Upper lobe of left lung (tissue), 4 donors: Measurements from ENCODE around the gene PDAP1.
"Not testable (repeated sequence)": the region's sequence is repeated elsewhere in the genome, so short reads cannot be mapped to it uniquely, and the experiment has no call there.

ENCODE experiments used
- EP300 ChIP-seq, 4 donors: sonication (generic); formaldehyde crosslinking; IDR thresholded peaks; one replicate each; pipeline ENCODE4 v1.5.1; 2017; ENCODE audit warnings: antibody characterized with exemption in 4 of 4, control low read depth in 2 of 4
- POLR2A ChIP-seq, 4 donors: fragments of 450-650 bp; IDR thresholded peaks; one replicate each; pipeline ENCODE4 v1.5.1; 2016 to 2017; ENCODE audit warnings: antibody characterized with exemption in 4 of 4, mild to moderate bottlenecking in 2 of 4
- POLR2AphosphoS5 ChIP-seq, 2 donors: sonication (generic); formaldehyde crosslinking; IDR thresholded peaks; one replicate each; pipeline ENCODE4 v1.5.1; 2017; ENCODE audit warnings: antibody characterized with exemption in 2 of 2
- TF ChIP-seq, protein P1 (sequence below), 6 experiments: fragments of 450-650 bp in 4 of 6; fragments of 200-600 bp in 2 of 6; sonication (generic) in 2 of 6; IDR thresholded peaks; one replicate each; pipeline ENCODE4 v1.5.1; 2016 to 2019; ENCODE audit warnings: antibody characterized with exemption in 6 of 6

DNA sequence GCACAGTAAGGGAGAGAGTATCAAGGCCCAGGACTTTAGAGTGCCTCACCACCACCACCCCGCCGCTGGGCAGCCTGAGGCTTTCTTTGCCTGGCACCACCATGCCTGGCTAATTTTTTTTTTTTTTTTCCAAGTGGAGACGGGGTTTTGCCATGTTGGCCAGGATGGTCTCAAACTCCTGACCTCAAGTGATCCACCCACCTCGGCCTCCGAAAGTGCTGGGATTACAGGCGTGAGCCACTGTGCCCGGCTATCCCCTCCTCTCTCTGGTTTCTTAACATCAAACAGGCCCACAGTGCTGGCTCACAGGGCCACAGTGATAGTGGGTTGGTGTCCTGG is 28.7 kb downstream of the PDAP1 start:
- TF ChIP-seq, protein P1, sequence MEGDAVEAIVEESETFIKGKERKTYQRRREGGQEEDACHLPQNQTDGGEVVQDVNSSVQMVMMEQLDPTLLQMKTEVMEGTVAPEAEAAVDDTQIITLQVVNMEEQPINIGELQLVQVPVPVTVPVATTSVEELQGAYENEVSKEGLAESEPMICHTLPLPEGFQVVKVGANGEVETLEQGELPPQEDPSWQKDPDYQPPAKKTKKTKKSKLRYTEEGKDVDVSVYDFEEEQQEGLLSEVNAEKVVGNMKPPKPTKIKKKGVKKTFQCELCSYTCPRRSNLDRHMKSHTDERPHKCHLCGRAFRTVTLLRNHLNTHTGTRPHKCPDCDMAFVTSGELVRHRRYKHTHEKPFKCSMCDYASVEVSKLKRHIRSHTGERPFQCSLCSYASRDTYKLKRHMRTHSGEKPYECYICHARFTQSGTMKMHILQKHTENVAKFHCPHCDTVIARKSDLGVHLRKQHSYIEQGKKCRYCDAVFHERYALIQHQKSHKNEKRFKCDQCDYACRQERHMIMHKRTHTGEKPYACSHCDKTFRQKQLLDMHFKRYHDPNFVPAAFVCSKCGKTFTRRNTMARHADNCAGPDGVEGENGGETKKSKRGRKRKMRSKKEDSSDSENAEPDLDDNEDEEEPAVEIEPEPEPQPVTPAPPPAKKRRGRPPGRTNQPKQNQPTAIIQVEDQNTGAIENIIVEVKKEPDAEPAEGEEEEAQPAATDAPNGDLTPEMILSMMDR (IDR thresholded peaks at IDR 0.05) = not testable (repeated sequence)
- TF ChIP-seq POLR2A, POLR2AphosphoS5, EP300 (IDR thresholded peaks at IDR 0.05): not testable (repeated sequence)
